KMS-11 (cell line): Measurements from ENCODE around the gene HMGN4.

Experiments used
- H2AFZ ChIP-seq: fragments of 200-600 bp; sonication (generic); 2 replicates; pipeline ENCODE4 v1.6.1; 2016; ENCODE audit warnings: antibody characterized with exemption, mixed run types, low read depth
- H3K27ac ChIP-seq: fragments of 200-600 bp; sonication (generic); 2 replicates; pipeline ENCODE4 v1.6.1; 2016; ENCODE audit warnings: mild to moderate bottlenecking, mixed run types
- H3K27me3 ChIP-seq: fragments of 200-600 bp; sonication (generic); 2 replicates; pipeline ENCODE4 v1.6.1; 2017; ENCODE audit warnings: mild to moderate bottlenecking, low read depth, mixed run types, moderate library complexity; ENCODE audit not compliant: insufficient read depth
- H3K36me3 ChIP-seq: fragments of 200-600 bp; sonication (generic); 2 replicates; pipeline ENCODE4 v1.6.1; 2017; ENCODE audit warnings: mild to moderate bottlenecking, mixed run types; ENCODE audit not compliant: insufficient read depth
- H3K4me1 ChIP-seq: fragments of 200-600 bp; sonication (generic); 2 replicates; pipeline ENCODE4 v1.6.1; 2016; ENCODE audit warnings: mild to moderate bottlenecking, low read depth, mixed run types; ENCODE audit not compliant: poor library complexity, severe bottlenecking
- H3K4me2 ChIP-seq: fragments of 200-600 bp; sonication (generic); 2 replicates; pipeline ENCODE4 v1.7.0; 2016; ENCODE audit warnings: mild to moderate bottlenecking, mixed run types
- H3K4me3 ChIP-seq: fragments of 200-600 bp; sonication (generic); IDR thresholded peaks from 2 replicates; pipeline ENCODE4 v1.6.1; 2017; ENCODE audit warnings: low read depth, low read length, mixed read lengths; ENCODE audit not compliant: insufficient read depth
- H3K79me2 ChIP-seq: fragments of 200-600 bp; sonication (generic); 2 replicates; pipeline ENCODE4 v1.6.1; 2016; ENCODE audit warnings: low read depth, mixed run types; ENCODE audit not compliant: insufficient read depth
- H3K9ac ChIP-seq: fragments of 200-600 bp; sonication (generic); 2 replicates; pipeline ENCODE4 v1.6.1; 2016; ENCODE audit warnings: mild to moderate bottlenecking, mixed run types
- H4K20me1 ChIP-seq: fragments of 200-600 bp; sonication (generic); 2 replicates; pipeline ENCODE4 v1.6.1; 2016; ENCODE audit warnings: mild to moderate bottlenecking, mixed run types; ENCODE audit not compliant: insufficient read depth
- TF ChIP-seq, protein P1 (sequence below): fragments of 200-600 bp; sonication (generic); conservative IDR thresholded peaks from 2 replicates; pipeline ENCODE4 v1.6.1; 2017; ENCODE audit warnings: low read depth, mild to moderate bottlenecking, antibody characterized with exemption, low read length, moderate library complexity, mixed read lengths

The HMGN4 gene

DNA sequence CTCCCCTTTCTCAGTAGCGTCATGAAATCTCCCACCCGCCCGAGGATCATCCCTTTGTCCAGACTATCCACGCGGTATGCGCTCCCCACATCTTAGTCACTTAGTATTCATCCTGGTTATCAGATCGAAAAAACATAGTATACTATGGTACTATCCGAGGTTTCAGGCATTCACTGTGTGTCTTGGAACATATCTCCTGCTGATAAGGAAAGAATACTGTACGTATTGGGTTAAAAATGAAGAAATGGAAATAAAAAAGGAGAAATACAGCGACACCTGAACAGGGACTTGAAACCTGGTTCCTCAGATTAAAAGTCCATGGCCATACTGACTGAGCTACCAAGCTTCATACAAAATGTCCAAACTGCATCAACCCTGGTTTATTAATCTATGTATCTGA lies 14.0 kb downstream of the HMGN4 start:
- Histone ChIP-seq H3K79me2 (no peaks in the 10 kb centered on the region), H3K27ac (peak overlapping the region; percentile 17; the same call in 1 of the 2 replicates), H3K36me3 (no peaks in the 10 kb centered on the region), H3K9ac (no peak overlapping the region), H3K4me2 (peak overlapping the region; percentile 78), H3K4me3 (no peak overlapping the region), H2AFZ (peak overlapping the region; percentile 75; the same call in 1 of the 2 replicates), H3K4me1 (peaks cover 32% of the 10 kb centered on the region), H4K20me1 (no peaks in the 10 kb centered on the region), H3K27me3 (no peaks in the 10 kb centered on the region)
- TF ChIP-seq, protein P1, sequence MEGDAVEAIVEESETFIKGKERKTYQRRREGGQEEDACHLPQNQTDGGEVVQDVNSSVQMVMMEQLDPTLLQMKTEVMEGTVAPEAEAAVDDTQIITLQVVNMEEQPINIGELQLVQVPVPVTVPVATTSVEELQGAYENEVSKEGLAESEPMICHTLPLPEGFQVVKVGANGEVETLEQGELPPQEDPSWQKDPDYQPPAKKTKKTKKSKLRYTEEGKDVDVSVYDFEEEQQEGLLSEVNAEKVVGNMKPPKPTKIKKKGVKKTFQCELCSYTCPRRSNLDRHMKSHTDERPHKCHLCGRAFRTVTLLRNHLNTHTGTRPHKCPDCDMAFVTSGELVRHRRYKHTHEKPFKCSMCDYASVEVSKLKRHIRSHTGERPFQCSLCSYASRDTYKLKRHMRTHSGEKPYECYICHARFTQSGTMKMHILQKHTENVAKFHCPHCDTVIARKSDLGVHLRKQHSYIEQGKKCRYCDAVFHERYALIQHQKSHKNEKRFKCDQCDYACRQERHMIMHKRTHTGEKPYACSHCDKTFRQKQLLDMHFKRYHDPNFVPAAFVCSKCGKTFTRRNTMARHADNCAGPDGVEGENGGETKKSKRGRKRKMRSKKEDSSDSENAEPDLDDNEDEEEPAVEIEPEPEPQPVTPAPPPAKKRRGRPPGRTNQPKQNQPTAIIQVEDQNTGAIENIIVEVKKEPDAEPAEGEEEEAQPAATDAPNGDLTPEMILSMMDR, result no peak

DNA sequence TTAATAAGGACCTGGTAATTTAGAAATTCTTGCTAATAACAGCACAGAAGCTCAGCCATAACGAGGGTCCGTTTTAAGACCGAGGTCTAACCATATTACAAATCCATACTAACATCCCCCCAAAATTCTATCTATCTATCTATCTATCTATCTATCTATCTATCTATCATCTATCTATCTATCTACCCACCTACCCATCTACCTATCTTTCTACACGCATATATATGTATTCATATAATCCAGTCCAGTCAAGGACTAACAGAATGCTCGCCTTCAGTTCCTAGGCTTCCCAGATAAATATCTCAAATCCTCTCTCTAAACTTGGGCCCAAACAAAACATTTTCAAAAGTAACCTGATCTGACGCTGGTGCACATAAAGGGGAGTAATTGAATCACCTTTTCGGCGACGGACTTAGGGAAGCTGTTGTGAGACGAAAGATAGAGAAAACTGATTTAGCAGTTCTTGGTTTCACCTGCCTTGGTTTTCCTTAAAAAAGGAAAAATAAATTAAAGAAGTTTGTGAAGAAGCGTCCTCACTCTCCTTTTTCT lies 14.5 kb downstream of the HMGN4 start:
- peak overlapping the region; percentile 78 for H3K4me2 ChIP-seq
- no peaks in the 10 kb centered on the region for H4K20me1 ChIP-seq
- H3K4me1 ChIP-seq, result peaks cover 35% of the 10 kb centered on the region
- H3K27me3 ChIP-seq, result no peaks in the 10 kb centered on the region
- H3K79me2 ChIP-seq, result no peaks in the 10 kb centered on the region
- peak overlapping the region; percentile 9; the same call in 1 of the 2 replicates for H3K9ac ChIP-seq
- H3K27ac ChIP-seq, result peak overlapping the region; percentile 17; the same call in 1 of the 2 replicates
- H3K4me3 ChIP-seq, result no peak overlapping the region
- TF ChIP-seq, protein P1, result no peak
- no peaks in the 10 kb centered on the region for H3K36me3 ChIP-seq
- peak overlapping the region; percentile 75 for H2AFZ ChIP-seq

GRCh38 chr6:26553264-26553634 lies 15.1 kb downstream of the HMGN4 start:
- peaks cover 35% of the 10 kb centered on the region for H3K4me1 ChIP-seq
- H3K79me2 ChIP-seq, result no peaks in the 10 kb centered on the region
- H4K20me1 ChIP-seq, result no peaks in the 10 kb centered on the region
- peak overlapping the region; percentile 75 for H2AFZ ChIP-seq
- H3K4me3 ChIP-seq, result no peak overlapping the region
- no peaks in the 10 kb centered on the region for H3K27me3 ChIP-seq
- H3K27ac ChIP-seq, result peak overlapping the region; percentile 85; the same call in 1 of the 2 replicates
- peak overlapping the region; percentile 78 for H3K4me2 ChIP-seq
- H3K36me3 ChIP-seq, result no peaks in the 10 kb centered on the region
- TF ChIP-seq, protein P1, result no peak
- peak overlapping the region; percentile 9; the same call in 1 of the 2 replicates for H3K9ac ChIP-seq

- H3K4me1 ChIP-seq, result peaks cover 35% of the 10 kb centered on the region
- H3K27ac ChIP-seq, result peak overlapping the region; percentile 85
- no peaks in the 10 kb centered on the region for H3K79me2 ChIP-seq
- H4K20me1 ChIP-seq, result no peaks in the 10 kb centered on the region
- peak overlapping the region; percentile 39 for H2AFZ ChIP-seq
- H3K36me3 ChIP-seq, result no peaks in the 10 kb centered on the region
- H3K4me3 ChIP-seq, result no peak overlapping the region
- H3K27me3 ChIP-seq, result no peaks in the 10 kb centered on the region
- H3K4me2 ChIP-seq, result peak overlapping the region; percentile 78
- H3K9ac ChIP-seq, result peak overlapping the region; percentile 57
- TF ChIP-seq, protein P1, result no peak
These were observed 15.7 kb downstream of the HMGN4 start for GRCh38 chr6:26553635-26554446.
